Measurements from ENCODE around the gene TRPM1. TPM values are rescaled to one million over a fixed set of nuclear protein-coding genes. Genes with fewer than 3 reads are reported as not detected.

Gene TRPM1
- total RNA-seq, 4 donors from 2014 or later = not detected

GRCh38 chr15:30990446-30991254 lies 110.9 kb downstream of the TRPM1 start:
- TF ChIP-seq, protein P1, sequence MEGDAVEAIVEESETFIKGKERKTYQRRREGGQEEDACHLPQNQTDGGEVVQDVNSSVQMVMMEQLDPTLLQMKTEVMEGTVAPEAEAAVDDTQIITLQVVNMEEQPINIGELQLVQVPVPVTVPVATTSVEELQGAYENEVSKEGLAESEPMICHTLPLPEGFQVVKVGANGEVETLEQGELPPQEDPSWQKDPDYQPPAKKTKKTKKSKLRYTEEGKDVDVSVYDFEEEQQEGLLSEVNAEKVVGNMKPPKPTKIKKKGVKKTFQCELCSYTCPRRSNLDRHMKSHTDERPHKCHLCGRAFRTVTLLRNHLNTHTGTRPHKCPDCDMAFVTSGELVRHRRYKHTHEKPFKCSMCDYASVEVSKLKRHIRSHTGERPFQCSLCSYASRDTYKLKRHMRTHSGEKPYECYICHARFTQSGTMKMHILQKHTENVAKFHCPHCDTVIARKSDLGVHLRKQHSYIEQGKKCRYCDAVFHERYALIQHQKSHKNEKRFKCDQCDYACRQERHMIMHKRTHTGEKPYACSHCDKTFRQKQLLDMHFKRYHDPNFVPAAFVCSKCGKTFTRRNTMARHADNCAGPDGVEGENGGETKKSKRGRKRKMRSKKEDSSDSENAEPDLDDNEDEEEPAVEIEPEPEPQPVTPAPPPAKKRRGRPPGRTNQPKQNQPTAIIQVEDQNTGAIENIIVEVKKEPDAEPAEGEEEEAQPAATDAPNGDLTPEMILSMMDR (IDR thresholded peaks at IDR 0.05; ENCODE audit: low read depth) = no peak

- TF ChIP-seq, protein P1 (IDR thresholded peaks at IDR 0.05; ENCODE audit: low read depth) = no peak
Measured at GRCh38 chr15:30990036-30990435, 111.5 kb downstream of the TRPM1 start.

DNA sequence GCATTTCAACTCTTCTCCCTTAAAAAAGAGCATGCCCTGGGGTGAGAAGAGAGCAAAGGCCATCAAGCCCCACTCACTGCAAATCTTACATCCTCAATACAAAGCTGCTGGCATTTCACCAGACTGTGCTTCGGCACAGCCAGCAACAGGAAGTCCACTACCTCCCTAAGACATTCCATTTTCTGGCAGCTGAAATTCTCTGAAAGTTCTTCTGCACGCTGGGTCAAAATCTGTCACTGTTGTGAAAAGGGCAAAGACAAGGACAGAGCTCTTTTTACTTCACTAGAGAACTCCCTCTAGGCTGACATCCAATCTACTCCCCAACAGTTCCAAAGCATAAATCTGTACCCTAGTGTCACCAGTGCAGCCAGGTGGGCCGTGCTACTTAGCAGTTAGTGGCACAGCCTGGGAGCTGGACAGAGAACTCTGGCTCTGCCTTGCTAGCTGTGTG lies 116.4 kb downstream of the TRPM1 start:
- TF ChIP-seq, protein P1 (IDR thresholded peaks at IDR 0.05; ENCODE audit: low read depth) = no peak

DNA sequence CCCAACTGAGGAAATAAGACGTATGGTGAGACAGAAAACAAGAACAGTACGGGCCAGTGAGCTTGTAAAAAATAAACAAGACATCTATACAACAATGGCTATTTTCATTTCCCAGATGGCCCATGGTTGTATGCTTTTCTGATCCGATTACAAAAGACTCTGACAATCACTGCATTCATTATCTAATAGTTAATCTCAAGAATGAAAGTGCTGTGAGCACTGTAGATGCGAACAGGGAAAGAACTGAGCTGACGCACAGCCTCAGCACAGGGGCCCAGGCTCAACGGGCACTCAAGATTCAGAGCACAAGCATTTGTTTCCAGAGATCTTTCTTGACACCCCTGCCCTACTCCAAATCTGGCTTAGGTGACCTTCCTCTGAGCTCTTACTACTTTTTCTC lies 117.0 kb downstream of the TRPM1 start:
- TF ChIP-seq, protein P1 (IDR thresholded peaks at IDR 0.05; ENCODE audit: low read depth) = no peak

GRCh38 chr15:30984118-30984517 lies 117.4 kb downstream of the TRPM1 start:
- TF ChIP-seq, protein P1 (IDR thresholded peaks at IDR 0.05; ENCODE audit: low read depth) = no peak

GRCh38 chr15:30979457-30979856 lies 122.1 kb downstream of the TRPM1 start:
- TF ChIP-seq, protein P1 (IDR thresholded peaks at IDR 0.05; ENCODE audit: low read depth) = no peak

- TF ChIP-seq, protein P1 (IDR thresholded peaks at IDR 0.05; ENCODE audit: low read depth) = no peak
Measured at GRCh38 chr15:30978328-30978727, 123.2 kb downstream of the TRPM1 start.

Measured in subcutaneous adipose tissue (tissue), 4 donors.